K562 (cell line): ENCODE results near the gene P3H1. TPM values are rescaled to one million over a fixed set of nuclear protein-coding genes. Genes with fewer than 3 reads are reported as not detected.
A peak's percentile ranks its signal among the peaks of the same experiment; 100 is the strongest.

ENCODE experiments used
- polyA plus RNA-seq, 8 experiments: library from polyadenylated mRNA; depleted of rRNA in 4 of 8; stranded (reverse) in 5 of 8; unstranded in 3 of 8; fragments of >200 nt; fragmentation: Nextera tagmentation in 2 of 8; fragmentation: Illumina TruSeq in 1 of 8; extraction: Ambion mirVana in 2 of 8; extraction: Trizol in 1 of 8; gene quantifications; 2 replicates each; pipeline versions ENCODE4 v1.2.1 to v1.2.3, GENCODE V29; 2011 to 2014; ENCODE audit warnings: inconsistent platforms in 1 of 8, missing spikeins in 1 of 8
- total RNA-seq, 7 experiments: library from RNA; depleted of rRNA in 6 of 7; stranded (reverse); fragments of >200 nt in 6 of 7; fragmentation: Illumina TruSeq in 2 of 7; extraction: Trizol in 2 of 7; gene quantifications; 2 replicates each; pipeline versions ENCODE4 v1.2.1 to v1.2.3, GENCODE V29; 2011 to 2021; ENCODE audit warnings: low replicate concordance in 1 of 7
- TF ChIP-seq, protein P1 (sequence below), 2 experiments: fragments of 450-650 bp; IDR thresholded peaks; 2 replicates each; pipeline ENCODE4 v1.6.1; 2016; ENCODE audit warnings: mild to moderate bottlenecking in 2 of 2, borderline replicate concordance in 1 of 2, low read depth in 1 of 2, moderate library complexity in 1 of 2
- TF ChIP-seq, protein P2 (sequence below): fragments of 200-600 bp; sonication (generic); IDR thresholded peaks from one replicate; pipeline ENCODE4 v1.6.1; 2012; ENCODE audit warnings: mild to moderate bottlenecking, low read depth, low read length, inconsistent platforms
- TF ChIP-seq, protein P3 (sequence below): fragments of 200-800 bp; sonication (Bioruptor generic); IDR thresholded peaks from 2 replicates; pipeline ENCODE4 v1.6.1; 2017; ENCODE audit warnings: missing genetic modification characterization, missing compliant biosample characterization

P3H1 gene
- total and polyA plus RNA-seq, 9 of the 15 experiments (the other 6 are each of a cell fraction or from before 2014, with no cell fraction given), result 1.7 to 81.7 (median 45.7) TPM

DNA sequence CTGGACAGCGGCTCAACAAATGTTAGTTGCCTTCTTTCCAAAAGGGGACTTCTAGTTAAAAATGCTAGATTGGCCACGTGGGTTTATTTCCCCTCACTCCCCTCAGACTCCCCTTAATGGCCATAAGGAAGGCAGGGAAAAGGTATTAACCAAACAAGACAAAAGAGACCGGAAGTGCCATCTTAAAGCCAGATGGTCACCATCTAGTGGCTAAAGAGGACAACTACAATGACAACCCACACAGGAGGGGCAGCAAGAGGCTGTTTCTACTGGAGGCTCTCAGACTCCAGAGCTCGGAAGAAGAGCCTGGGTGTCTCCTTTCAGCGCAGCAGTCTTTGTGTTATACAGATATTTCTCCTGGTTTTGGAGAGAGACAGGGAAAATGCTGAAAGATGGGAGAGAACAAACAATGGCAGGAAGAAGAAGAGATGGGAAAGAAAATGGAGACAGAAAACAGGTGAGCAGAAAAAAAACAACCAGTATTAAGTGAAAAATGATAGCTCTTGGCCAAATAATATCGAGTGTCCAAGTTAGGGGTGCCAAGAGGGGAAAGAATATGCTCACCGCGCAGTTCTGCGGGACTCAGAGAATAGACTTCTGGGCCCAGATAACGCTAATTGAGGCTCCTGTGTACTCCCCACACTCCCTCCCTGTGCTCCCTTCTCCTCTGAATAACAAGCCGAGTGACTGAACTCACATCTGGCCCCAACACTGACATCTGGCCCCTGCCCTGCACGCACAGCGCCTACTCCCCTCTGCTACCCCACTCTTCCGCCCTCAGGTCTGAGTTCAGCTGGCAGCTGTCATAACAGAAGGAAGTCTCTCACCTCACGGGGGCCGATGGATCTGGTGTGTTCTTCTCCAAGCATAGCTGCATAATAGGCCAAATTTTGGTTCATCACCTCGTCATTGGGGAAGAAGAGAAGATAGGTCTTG, 9.6 kb downstream of the P3H1 start (continued):
- TF ChIP-seq, protein P1, sequence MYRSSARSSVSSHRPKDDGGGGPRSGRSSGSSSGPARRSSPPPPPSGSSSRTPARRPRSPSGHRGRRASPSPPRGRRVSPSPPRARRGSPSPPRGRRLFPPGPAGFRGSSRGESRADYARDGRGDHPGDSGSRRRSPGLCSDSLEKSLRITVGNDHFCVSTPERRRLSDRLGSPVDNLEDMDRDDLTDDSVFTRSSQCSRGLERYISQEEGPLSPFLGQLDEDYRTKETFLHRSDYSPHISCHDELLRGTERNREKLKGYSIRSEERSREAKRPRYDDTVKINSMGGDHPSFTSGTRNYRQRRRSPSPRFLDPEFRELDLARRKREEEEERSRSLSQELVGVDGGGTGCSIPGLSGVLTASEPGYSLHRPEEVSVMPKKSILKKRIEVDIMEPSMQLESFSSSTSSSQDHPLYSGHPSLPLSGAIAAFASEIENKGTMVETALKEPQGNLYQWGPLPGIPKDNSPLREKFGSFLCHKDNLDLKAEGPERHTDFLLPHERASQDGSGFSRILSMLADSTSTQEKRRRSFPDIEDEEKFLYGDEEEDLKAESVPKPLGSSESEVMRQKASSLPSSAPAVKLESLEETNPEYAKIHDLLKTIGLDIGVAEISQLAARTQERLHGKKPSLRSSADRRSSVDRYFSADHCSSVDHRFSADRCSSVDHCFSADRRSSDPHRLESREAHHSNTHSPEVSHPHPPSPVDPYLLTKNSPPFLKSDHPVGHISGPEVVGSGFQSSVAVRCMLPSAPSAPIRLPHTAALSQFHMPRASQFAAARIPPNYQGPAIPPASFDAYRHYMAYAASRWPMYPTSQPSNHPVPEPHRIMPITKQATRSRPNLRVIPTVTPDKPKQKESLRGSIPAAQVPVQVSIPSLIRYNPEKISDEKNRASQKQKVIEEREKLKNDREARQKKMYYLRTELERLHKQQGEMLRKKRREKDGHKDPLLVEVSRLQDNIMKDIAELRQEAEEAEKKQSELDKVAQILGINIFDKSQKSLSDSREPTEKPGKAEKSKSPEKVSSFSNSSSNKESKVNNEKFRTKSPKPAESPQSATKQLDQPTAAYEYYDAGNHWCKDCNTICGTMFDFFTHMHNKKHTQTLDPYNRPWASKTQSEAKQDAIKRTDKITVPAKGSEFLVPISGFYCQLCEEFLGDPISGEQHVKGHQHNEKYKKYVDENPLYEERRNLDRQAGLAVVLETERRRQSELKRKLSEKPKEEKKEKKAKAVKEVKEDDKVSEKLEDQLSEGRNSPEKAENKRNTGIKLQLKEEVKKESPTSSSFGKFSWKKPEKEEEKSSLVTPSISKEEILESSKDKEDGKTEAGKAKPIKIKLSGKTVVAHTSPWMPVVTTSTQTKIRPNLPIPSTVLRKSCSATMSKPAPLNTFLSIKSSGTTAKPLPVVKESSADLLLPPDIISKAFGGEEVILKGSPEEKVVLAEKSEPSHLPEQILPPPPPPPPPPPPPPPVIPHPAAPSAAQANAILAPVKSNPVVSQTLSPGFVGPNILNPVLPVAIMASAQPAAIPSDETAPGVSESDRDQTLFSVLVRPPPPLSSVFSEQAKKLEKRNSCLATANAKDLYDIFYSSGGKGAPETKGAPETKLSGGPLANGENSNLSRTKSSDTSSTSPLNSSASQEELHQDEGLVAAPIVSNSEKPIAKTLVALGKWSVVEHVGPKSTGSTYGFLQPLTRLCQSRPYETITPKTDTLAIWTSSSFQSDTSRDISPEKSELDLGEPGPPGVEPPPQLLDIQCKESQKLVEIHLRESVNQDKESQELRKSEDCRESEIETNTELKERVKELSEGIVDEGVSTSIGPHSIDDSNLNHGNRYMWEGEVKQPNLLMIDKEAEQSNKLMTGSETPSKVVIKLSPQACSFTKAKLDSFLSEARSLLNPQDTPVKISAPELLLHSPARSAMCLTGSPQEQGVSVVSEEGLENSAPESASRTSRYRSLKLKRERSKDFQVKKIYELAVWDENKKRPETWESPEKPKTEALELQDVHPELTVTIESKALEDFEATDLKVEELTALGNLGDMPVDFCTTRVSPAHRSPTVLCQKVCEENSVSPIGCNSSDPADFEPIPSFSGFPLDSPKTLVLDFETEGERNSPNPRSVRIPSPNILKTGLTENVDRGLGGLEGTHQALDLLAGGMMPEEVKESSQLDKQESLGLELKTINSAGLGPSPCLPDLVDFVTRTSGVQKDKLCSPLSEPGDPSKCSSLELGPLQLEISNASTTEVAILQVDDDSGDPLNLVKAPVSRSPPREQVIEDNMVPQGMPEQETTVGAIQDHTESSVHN (IDR thresholded peaks at IDR 0.05; ENCODE audit: borderline replicate concordance in 1 of 2, low read depth in 1 of 2), result no peak
- TF ChIP-seq, protein P2, sequence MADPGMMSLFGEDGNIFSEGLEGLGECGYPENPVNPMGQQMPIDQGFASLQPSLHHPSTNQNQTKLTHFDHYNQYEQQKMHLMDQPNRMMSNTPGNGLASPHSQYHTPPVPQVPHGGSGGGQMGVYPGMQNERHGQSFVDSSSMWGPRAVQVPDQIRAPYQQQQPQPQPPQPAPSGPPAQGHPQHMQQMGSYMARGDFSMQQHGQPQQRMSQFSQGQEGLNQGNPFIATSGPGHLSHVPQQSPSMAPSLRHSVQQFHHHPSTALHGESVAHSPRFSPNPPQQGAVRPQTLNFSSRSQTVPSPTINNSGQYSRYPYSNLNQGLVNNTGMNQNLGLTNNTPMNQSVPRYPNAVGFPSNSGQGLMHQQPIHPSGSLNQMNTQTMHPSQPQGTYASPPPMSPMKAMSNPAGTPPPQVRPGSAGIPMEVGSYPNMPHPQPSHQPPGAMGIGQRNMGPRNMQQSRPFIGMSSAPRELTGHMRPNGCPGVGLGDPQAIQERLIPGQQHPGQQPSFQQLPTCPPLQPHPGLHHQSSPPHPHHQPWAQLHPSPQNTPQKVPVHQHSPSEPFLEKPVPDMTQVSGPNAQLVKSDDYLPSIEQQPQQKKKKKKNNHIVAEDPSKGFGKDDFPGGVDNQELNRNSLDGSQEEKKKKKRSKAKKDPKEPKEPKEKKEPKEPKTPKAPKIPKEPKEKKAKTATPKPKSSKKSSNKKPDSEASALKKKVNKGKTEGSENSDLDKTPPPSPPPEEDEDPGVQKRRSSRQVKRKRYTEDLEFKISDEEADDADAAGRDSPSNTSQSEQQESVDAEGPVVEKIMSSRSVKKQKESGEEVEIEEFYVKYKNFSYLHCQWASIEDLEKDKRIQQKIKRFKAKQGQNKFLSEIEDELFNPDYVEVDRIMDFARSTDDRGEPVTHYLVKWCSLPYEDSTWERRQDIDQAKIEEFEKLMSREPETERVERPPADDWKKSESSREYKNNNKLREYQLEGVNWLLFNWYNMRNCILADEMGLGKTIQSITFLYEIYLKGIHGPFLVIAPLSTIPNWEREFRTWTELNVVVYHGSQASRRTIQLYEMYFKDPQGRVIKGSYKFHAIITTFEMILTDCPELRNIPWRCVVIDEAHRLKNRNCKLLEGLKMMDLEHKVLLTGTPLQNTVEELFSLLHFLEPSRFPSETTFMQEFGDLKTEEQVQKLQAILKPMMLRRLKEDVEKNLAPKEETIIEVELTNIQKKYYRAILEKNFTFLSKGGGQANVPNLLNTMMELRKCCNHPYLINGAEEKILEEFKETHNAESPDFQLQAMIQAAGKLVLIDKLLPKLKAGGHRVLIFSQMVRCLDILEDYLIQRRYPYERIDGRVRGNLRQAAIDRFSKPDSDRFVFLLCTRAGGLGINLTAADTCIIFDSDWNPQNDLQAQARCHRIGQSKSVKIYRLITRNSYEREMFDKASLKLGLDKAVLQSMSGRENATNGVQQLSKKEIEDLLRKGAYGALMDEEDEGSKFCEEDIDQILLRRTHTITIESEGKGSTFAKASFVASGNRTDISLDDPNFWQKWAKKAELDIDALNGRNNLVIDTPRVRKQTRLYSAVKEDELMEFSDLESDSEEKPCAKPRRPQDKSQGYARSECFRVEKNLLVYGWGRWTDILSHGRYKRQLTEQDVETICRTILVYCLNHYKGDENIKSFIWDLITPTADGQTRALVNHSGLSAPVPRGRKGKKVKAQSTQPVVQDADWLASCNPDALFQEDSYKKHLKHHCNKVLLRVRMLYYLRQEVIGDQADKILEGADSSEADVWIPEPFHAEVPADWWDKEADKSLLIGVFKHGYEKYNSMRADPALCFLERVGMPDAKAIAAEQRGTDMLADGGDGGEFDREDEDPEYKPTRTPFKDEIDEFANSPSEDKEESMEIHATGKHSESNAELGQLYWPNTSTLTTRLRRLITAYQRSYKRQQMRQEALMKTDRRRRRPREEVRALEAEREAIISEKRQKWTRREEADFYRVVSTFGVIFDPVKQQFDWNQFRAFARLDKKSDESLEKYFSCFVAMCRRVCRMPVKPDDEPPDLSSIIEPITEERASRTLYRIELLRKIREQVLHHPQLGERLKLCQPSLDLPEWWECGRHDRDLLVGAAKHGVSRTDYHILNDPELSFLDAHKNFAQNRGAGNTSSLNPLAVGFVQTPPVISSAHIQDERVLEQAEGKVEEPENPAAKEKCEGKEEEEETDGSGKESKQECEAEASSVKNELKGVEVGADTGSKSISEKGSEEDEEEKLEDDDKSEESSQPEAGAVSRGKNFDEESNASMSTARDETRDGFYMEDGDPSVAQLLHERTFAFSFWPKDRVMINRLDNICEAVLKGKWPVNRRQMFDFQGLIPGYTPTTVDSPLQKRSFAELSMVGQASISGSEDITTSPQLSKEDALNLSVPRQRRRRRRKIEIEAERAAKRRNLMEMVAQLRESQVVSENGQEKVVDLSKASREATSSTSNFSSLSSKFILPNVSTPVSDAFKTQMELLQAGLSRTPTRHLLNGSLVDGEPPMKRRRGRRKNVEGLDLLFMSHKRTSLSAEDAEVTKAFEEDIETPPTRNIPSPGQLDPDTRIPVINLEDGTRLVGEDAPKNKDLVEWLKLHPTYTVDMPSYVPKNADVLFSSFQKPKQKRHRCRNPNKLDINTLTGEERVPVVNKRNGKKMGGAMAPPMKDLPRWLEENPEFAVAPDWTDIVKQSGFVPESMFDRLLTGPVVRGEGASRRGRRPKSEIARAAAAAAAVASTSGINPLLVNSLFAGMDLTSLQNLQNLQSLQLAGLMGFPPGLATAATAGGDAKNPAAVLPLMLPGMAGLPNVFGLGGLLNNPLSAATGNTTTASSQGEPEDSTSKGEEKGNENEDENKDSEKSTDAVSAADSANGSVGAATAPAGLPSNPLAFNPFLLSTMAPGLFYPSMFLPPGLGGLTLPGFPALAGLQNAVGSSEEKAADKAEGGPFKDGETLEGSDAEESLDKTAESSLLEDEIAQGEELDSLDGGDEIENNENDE, result no peak
- TF ChIP-seq, protein P3, sequence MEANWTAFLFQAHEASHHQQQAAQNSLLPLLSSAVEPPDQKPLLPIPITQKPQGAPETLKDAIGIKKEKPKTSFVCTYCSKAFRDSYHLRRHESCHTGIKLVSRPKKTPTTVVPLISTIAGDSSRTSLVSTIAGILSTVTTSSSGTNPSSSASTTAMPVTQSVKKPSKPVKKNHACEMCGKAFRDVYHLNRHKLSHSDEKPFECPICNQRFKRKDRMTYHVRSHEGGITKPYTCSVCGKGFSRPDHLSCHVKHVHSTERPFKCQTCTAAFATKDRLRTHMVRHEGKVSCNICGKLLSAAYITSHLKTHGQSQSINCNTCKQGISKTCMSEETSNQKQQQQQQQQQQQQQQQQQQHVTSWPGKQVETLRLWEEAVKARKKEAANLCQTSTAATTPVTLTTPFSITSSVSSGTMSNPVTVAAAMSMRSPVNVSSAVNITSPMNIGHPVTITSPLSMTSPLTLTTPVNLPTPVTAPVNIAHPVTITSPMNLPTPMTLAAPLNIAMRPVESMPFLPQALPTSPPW (CRISPR knock-in tag), result peak; percentile 25; the same call in 1 of the 2 replicates
